Measurements from ENCODE around the gene TKT. TPM values are rescaled to one million over a fixed set of nuclear protein-coding genes. Genes with fewer than 3 reads are reported as not detected.

The TKT gene
- total and polyA plus RNA-seq, 2 of the 8 experiments (the other 6 are each of a cell fraction or from before 2014, with no cell fraction given), result 418 to 986 TPM

- TF ChIP-seq JUND (IDR thresholded peaks at IDR 0.05; ENCODE audit: low read length) (no peak), RXRA (IDR thresholded peaks at IDR 0.05; ENCODE audit: insufficient read depth, low read depth, low read length) (no peak), TBP (IDR thresholded peaks at IDR 0.05; ENCODE audit: low read depth, low read length) (no peak), RAD21 (IDR thresholded peaks at IDR 0.05 in 1 of 2, conservative IDR thresholded peaks at IDR 0.05 in 1 of 2; ENCODE audit: low read depth in 2 of 2, low read length in 2 of 2) (no peak), CBX8 (IDR thresholded peaks at IDR 0.05; ENCODE audit: borderline replicate concordance, low read depth, low read length) (no peak), MAX (IDR thresholded peaks at IDR 0.05) (no peak)
Observed at GRCh38 chr3:53256704-53257055, 858 bp upstream of the TKT start (continued).

Data from H1 (cell line).